SK-N-SH treated with all-trans-retinoic acid at 6 μM for 48 hours (cell line): ENCODE data around the gene C5orf22.

Experiments
- ATAC-seq: fragments of 200-7000 bp; cut with Tn5 transposase; 3 replicates; pipeline ENCODE4 v1.9.1; 2020; ENCODE audit warnings: mild to moderate bottlenecking, moderate library complexity
- ARNTL ChIP-seq: fragments of 450-650 bp; formaldehyde crosslinking; IDR thresholded peaks from 2 replicates; pipeline ENCODE4 v1.5.0; 2020; ENCODE audit warnings: low read depth, mild to moderate bottlenecking, moderate library complexity, borderline replicate concordance
- BACH2 ChIP-seq: fragments of 250-450 bp; sonication (Bioruptor Pico); IDR thresholded peaks from 2 replicates; pipeline ENCODE4 v1.9.0; 2021; ENCODE audit warnings: mild to moderate bottlenecking, borderline replicate concordance
- CSDC2 ChIP-seq: fragments of 250-450 bp; sonication (Bioruptor Pico); IDR thresholded peaks from 2 replicates; pipeline ENCODE4 v1.5.0; 2020; ENCODE audit warnings: mild to moderate bottlenecking, moderate library complexity
- CSRNP3 ChIP-seq: fragments of 250-450 bp; sonication (Bioruptor Pico); IDR thresholded peaks from 2 replicates; pipeline ENCODE4 v1.5.1; 2021; ENCODE audit warnings: mild to moderate bottlenecking, moderate library complexity
- ESRRG ChIP-seq: fragments of 250-450 bp; sonication (Bioruptor Pico); IDR thresholded peaks from 2 replicates; pipeline ENCODE4 v1.6.1; 2021; ENCODE audit warnings: mild to moderate bottlenecking
- GLIS3 ChIP-seq: fragments of 250-450 bp; sonication (Bioruptor Pico); IDR thresholded peaks from 2 replicates; pipeline ENCODE4 v1.5.0; 2020; ENCODE audit warnings: mild to moderate bottlenecking, moderate library complexity
- ISL1 ChIP-seq: fragments of 250-450 bp; sonication (Bioruptor Pico); IDR thresholded peaks from 2 replicates; pipeline ENCODE4 v2.1.2; 2022; ENCODE audit warnings: mild to moderate bottlenecking, moderate library complexity
- OSR1 ChIP-seq: fragments of 250-450 bp; sonication (Bioruptor Pico); IDR thresholded peaks from 2 replicates; pipeline ENCODE4 v1.8.0; 2022; ENCODE audit warnings: moderate library complexity, mild to moderate bottlenecking, inconsistent platforms
- PATZ1 ChIP-seq: fragments of 250-450 bp; sonication (Bioruptor Pico); IDR thresholded peaks from 2 replicates; pipeline ENCODE4 v1.8.0; 2020; ENCODE audit warnings: mild to moderate bottlenecking, moderate library complexity, borderline replicate concordance
- POU6F1 ChIP-seq: fragments of 250-450 bp; sonication (Bioruptor Pico); IDR thresholded peaks from 2 replicates; pipeline ENCODE4 v1.8.0; 2021; ENCODE audit warnings: low read depth, mild to moderate bottlenecking, moderate library complexity, borderline replicate concordance
- PPARA ChIP-seq: fragments of 250-450 bp; sonication (Bioruptor Pico); IDR thresholded peaks from 2 replicates; pipeline ENCODE4 v1.5.0; 2020; ENCODE audit warnings: mild to moderate bottlenecking, borderline replicate concordance
- RARB ChIP-seq: fragments of 250-450 bp; sonication (Bioruptor Pico); IDR thresholded peaks from 2 replicates; pipeline ENCODE4 v1.8.0; 2021; ENCODE audit warnings: mild to moderate bottlenecking, moderate library complexity
- SNAI2 ChIP-seq: fragments of 250-450 bp; sonication (Bioruptor Pico); IDR thresholded peaks from 2 replicates; pipeline ENCODE4 v1.5.0; 2020; ENCODE audit warnings: mild to moderate bottlenecking, moderate library complexity
- TCF4 ChIP-seq: fragments of 250-450 bp; sonication (Bioruptor Pico); IDR thresholded peaks from 2 replicates; pipeline ENCODE4 v1.8.0; 2021; ENCODE audit warnings: mild to moderate bottlenecking, moderate library complexity, borderline replicate concordance
- TOX ChIP-seq: fragments of 250-450 bp; sonication (Bioruptor Pico); IDR thresholded peaks from 2 replicates; pipeline ENCODE4 v1.8.0; 2021; ENCODE audit warnings: mild to moderate bottlenecking, moderate library complexity, borderline replicate concordance
- ZC3H10 ChIP-seq: fragments of 250-450 bp; sonication (Bioruptor Pico); IDR thresholded peaks from 2 replicates; pipeline ENCODE4 v1.5.1; 2021; ENCODE audit warnings: mild to moderate bottlenecking, moderate library complexity
- ZFP3 ChIP-seq: fragments of 250-450 bp; sonication (Bioruptor Pico); IDR thresholded peaks from 2 replicates; pipeline ENCODE4 v1.5.0; 2020; ENCODE audit warnings: mild to moderate bottlenecking, moderate library complexity
- ZFP30 ChIP-seq: fragments of 450-650 bp; formaldehyde crosslinking; IDR thresholded peaks from 2 replicates; pipeline ENCODE4 v1.5.0; 2022; ENCODE audit warnings: mild to moderate bottlenecking, moderate library complexity
- ZNF565 ChIP-seq: fragments of 450-650 bp; formaldehyde crosslinking; conservative IDR thresholded peaks from 2 replicates; pipeline ENCODE4 v1.5.0; 2020; ENCODE audit warnings: low read depth, mild to moderate bottlenecking, moderate library complexity
- ZNF70 ChIP-seq: fragments of 450-650 bp; formaldehyde crosslinking; IDR thresholded peaks from 2 replicates; pipeline ENCODE4 v1.5.0; 2020; ENCODE audit warnings: mild to moderate bottlenecking, moderate library complexity
- ZNF8 ChIP-seq: fragments of 450-650 bp; formaldehyde crosslinking; IDR thresholded peaks from 2 replicates; pipeline ENCODE4 v1.5.0; 2020; ENCODE audit warnings: mild to moderate bottlenecking, moderate library complexity
- TF ChIP-seq, protein P1 (sequence below): fragments of 250-450 bp; sonication (Bioruptor Pico); IDR thresholded peaks from 2 replicates; pipeline ENCODE4 v1.5.0; 2020; ENCODE audit warnings: mild to moderate bottlenecking, moderate library complexity
- TF ChIP-seq, protein P2 (sequence below): fragments of 250-450 bp; sonication (Bioruptor Pico); IDR thresholded peaks from 2 replicates; pipeline ENCODE4 v1.5.1; 2020; ENCODE audit warnings: low read depth, mild to moderate bottlenecking, moderate library complexity

Gene C5orf22

GRCh38 chr5:31495336-31495735 is 36.8 kb upstream of the C5orf22 start:
- TF ChIP-seq CSDC2 (CRISPR knock-in tag) (no peak), ZC3H10 (no peak), PATZ1 (CRISPR knock-in tag) (no peak), ZNF8 (CRISPR knock-in tag) (no peak), RARB (CRISPR knock-in tag) (no peak), ISL1 (no peak), ESRRG (CRISPR knock-in tag) (no peak)
- no peak for ATAC-seq

- no peak for TF ChIP-seq GLIS3 (CRISPR knock-in tag)
- TF ChIP-seq ZFP3 (CRISPR knock-in tag): no peak
- no peak for TF ChIP-seq ZNF565 (CRISPR knock-in tag)
- TF ChIP-seq PATZ1 (CRISPR knock-in tag): no peak
- TF ChIP-seq CSDC2 (CRISPR knock-in tag): no peak
- no peak for ATAC-seq
Observed at GRCh38 chr5:31496301-31496700, 35.8 kb upstream of the C5orf22 start.

DNA sequence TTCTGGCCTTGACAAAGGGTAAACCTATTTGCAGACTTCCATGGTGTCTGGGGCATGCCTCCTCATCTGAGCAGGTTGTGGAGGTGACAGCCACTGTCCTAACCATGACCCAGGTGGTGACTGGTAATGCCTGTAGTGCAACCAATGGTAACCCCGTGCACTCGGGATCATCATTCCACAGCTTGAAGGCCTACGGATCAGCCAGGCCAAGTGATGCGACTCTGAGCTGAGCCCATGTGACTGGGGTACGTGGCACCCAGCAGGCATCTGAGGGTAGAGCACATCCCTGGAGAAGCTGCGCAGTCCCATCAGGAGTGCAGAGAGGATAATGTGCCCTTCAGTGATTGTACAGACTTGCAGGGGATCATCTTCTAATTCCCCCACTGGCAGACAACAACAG is 35.2 kb upstream of the C5orf22 start:
- TF ChIP-seq PPARA (CRISPR knock-in tag) (no peak), OSR1 (CRISPR knock-in tag) (no peak), POU6F1 (no peak), ZFP30 (CRISPR knock-in tag) (no peak), TOX (CRISPR knock-in tag) (no peak), ZNF70 (CRISPR knock-in tag) (no peak)
- ATAC-seq: no peak

DNA sequence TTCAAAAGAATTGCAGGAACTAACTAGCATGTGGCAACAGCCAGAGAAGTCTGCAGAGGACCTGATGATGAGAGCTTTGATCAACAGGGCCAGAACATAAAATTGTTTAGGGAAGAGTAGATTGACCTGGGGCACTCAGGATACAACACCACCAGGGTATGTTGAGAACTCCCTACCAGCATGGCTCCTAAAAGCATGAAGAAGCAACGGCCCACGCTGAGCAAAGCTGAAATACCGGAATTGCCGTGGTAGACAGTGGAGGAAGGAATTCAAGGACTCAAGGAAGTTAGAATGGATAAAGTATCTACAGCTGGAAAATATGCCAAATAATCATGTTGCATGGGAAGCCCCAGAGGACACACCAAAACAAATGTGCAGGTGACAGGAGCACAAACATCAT is 31.8 kb upstream of the C5orf22 start:
- no peak for ATAC-seq
- no peak for TF ChIP-seq BACH2
- TF ChIP-seq, protein P1, sequence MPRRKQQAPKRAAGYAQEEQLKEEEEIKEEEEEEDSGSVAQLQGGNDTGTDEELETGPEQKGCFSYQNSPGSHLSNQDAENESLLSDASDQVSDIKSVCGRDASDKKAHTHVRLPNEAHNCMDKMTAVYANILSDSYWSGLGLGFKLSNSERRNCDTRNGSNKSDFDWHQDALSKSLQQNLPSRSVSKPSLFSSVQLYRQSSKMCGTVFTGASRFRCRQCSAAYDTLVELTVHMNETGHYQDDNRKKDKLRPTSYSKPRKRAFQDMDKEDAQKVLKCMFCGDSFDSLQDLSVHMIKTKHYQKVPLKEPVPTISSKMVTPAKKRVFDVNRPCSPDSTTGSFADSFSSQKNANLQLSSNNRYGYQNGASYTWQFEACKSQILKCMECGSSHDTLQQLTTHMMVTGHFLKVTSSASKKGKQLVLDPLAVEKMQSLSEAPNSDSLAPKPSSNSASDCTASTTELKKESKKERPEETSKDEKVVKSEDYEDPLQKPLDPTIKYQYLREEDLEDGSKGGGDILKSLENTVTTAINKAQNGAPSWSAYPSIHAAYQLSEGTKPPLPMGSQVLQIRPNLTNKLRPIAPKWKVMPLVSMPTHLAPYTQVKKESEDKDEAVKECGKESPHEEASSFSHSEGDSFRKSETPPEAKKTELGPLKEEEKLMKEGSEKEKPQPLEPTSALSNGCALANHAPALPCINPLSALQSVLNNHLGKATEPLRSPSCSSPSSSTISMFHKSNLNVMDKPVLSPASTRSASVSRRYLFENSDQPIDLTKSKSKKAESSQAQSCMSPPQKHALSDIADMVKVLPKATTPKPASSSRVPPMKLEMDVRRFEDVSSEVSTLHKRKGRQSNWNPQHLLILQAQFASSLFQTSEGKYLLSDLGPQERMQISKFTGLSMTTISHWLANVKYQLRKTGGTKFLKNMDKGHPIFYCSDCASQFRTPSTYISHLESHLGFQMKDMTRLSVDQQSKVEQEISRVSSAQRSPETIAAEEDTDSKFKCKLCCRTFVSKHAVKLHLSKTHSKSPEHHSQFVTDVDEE: no peak
- no peak for TF ChIP-seq CSRNP3 (CRISPR knock-in tag)
- no peak for TF ChIP-seq ZFP30 (CRISPR knock-in tag)
- TF ChIP-seq, protein P2, sequence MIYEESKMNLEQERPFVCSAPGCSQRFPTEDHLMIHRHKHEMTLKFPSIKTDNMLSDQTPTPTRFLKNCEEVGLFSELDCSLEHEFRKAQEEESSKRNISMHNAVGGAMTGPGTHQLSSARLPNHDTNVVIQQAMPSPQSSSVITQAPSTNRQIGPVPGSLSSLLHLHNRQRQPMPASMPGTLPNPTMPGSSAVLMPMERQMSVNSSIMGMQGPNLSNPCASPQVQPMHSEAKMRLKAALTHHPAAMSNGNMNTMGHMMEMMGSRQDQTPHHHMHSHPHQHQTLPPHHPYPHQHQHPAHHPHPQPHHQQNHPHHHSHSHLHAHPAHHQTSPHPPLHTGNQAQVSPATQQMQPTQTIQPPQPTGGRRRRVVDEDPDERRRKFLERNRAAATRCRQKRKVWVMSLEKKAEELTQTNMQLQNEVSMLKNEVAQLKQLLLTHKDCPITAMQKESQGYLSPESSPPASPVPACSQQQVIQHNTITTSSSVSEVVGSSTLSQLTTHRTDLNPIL (CRISPR knock-in tag): no peak
- no peak for TF ChIP-seq ESRRG (CRISPR knock-in tag)
- TF ChIP-seq ZC3H10: no peak
- TF ChIP-seq ARNTL: no peak
- TF ChIP-seq ZNF70 (CRISPR knock-in tag): no peak
- TF ChIP-seq PPARA (CRISPR knock-in tag): no peak
- TF ChIP-seq PATZ1 (CRISPR knock-in tag): no peak
- TF ChIP-seq SNAI2: no peak
- TF ChIP-seq RARB (CRISPR knock-in tag): no peak
- no peak for TF ChIP-seq GLIS3 (CRISPR knock-in tag)
- no peak for TF ChIP-seq TCF4 (CRISPR knock-in tag)
